Thoracic aorta (tissue), 2 donors: Measurements from ENCODE around the gene BRMS1. TPM values are rescaled to one million over a fixed set of nuclear protein-coding genes. Genes with fewer than 3 reads are reported as not detected.

ENCODE experiments used
- ATAC-seq: fragments of 150-250 bp; one replicate; pipeline ENCODE4 v1.8.0; 2017; ENCODE audit warnings: low read depth; ENCODE audit not compliant: insufficient number of reproducible peaks, low FRiP score
- DNase-seq: peaks from one replicate; pipeline ENCODE4 v3.0.0-alpha.2; 2020; ENCODE audit warnings: low spot score
- H3K27ac ChIP-seq, 2 donors: fragments of 200-600 bp; sonication (generic); 1 replicate in 1 of 2; 2 replicates in 1 of 2; pipeline ENCODE4 v1.5.1; 2016; ENCODE audit warnings: mild to moderate bottlenecking in 2 of 2, moderate library complexity in 2 of 2
- H3K27me3 ChIP-seq: fragments of 200-600 bp; sonication (generic); replicated peaks from 2 replicates; pipeline ENCODE4 v1.6.0; 2016; ENCODE audit warnings: mild to moderate bottlenecking; ENCODE audit not compliant: insufficient read depth
- H3K36me3 ChIP-seq: fragments of 200-600 bp; sonication (generic); one replicate; pipeline ENCODE4 v1.5.1; 2016
- H3K4me1 ChIP-seq, 2 donors: fragments of 200-600 bp; sonication (generic); 1 replicate in 1 of 2; 2 replicates in 1 of 2; pipeline versions ENCODE4 v1.5.1 to v1.6.0; 2016; ENCODE audit warnings: low read depth in 2 of 2, mild to moderate bottlenecking in 1 of 2; ENCODE audit not compliant: control insufficient read depth in 1 of 2
- H3K4me3 ChIP-seq: fragments of 200-600 bp; sonication (generic); 2 replicates; pipeline ENCODE4 v1.5.1; 2016; ENCODE audit warnings: mild to moderate bottlenecking
- H3K9me3 ChIP-seq: fragments of 200-600 bp; sonication (generic); 2 replicates; pipeline ENCODE4 v1.5.1; 2016
- CTCF ChIP-seq: fragments of 200-600 bp; sonication (generic); IDR thresholded peaks from one replicate; pipeline ENCODE4 v1.5.1; 2019; ENCODE audit warnings: antibody characterized with exemption
- total RNA-seq, 2 donors: library from RNA; depleted of rRNA; stranded (reverse); fragments of >200 nt; gene quantifications; one replicate each; pipeline versions ENCODE4 v1.1.0 to v1.2.3, GENCODE V29; 2016

Gene BRMS1
- total RNA-seq, 2 donors from 2014 or later = 35.0 to 48.1 TPM

- H3K4me3 ChIP-seq = no peak overlapping the region
- no peak for ATAC-seq
- no peak for DNase-seq
- no peak overlapping the region for H3K27ac ChIP-seq
- no peaks in the 10 kb centered on the region for H3K9me3 ChIP-seq
- no peaks in the 10 kb centered on the region for H3K36me3 ChIP-seq
- TF ChIP-seq CTCF = no peak
- H3K27me3 ChIP-seq = no peaks in the 10 kb centered on the region
- peaks cover 0 to 12% of the 10 kb centered on the region in 2 donors for H3K4me1 ChIP-seq
These were observed 17.5 kb downstream of the BRMS1 start for GRCh38 chr11:66327171-66328030.

GRCh38 chr11:66326261-66327111 lies 18.4 kb downstream of the BRMS1 start:
- Histone ChIP-seq H3K4me1 (peaks cover 0 to 12% of the 10 kb centered on the region in 2 donors), H3K9me3 (no peaks in the 10 kb centered on the region), H3K27ac (no peak overlapping the region), H3K4me3 (no peak overlapping the region), H3K36me3 (no peaks in the 10 kb centered on the region), H3K27me3 (no peaks in the 10 kb centered on the region)
- ATAC-seq (no peak), DNase-seq (no peak)
- TF ChIP-seq CTCF = no peak

GRCh38 chr11:66325263-66325671 lies 19.6 kb downstream of the BRMS1 start:
- H3K9me3 ChIP-seq = no peaks in the 10 kb centered on the region
- H3K4me1 ChIP-seq = peaks cover 0 to 12% of the 10 kb centered on the region in 2 donors
- no peak overlapping the region for H3K4me3 ChIP-seq
- H3K36me3 ChIP-seq = no peaks in the 10 kb centered on the region
- DNase-seq (no peak), ATAC-seq (no peak)
- TF ChIP-seq CTCF = no peak
- no peak overlapping the region for H3K27ac ChIP-seq
- no peaks in the 10 kb centered on the region for H3K27me3 ChIP-seq

GRCh38 chr11:66324664-66325063 lies 20.2 kb downstream of the BRMS1 start:
- no peak for ATAC-seq
- Histone ChIP-seq H3K4me3 (no peak overlapping the region), H3K36me3 (no peaks in the 10 kb centered on the region), H3K27ac (no peak overlapping the region), H3K9me3 (no peaks in the 10 kb centered on the region), H3K27me3 (no peaks in the 10 kb centered on the region), H3K4me1 (peaks cover 0 to 12% of the 10 kb centered on the region in 2 donors)
- no peak for TF ChIP-seq CTCF
- no peak for DNase-seq

GRCh38 chr11:66323684-66324083 lies 21.2 kb downstream of the BRMS1 start:
- Histone ChIP-seq H3K27me3 (no peaks in the 10 kb centered on the region), H3K9me3 (no peaks in the 10 kb centered on the region), H3K36me3 (no peaks in the 10 kb centered on the region), H3K4me1 (peaks cover 0 to 9% of the 10 kb centered on the region in 2 donors), H3K4me3 (no peak overlapping the region), H3K27ac (no peak overlapping the region)
- no peak for TF ChIP-seq CTCF
- no peak for ATAC-seq
- no peak for DNase-seq
